ENCODE results near the gene MZT2A.
"Not testable (repeated sequence)": the region's sequence is repeated elsewhere in the genome, so short reads cannot be mapped to it uniquely, and the experiment has no call there.

DNA sequence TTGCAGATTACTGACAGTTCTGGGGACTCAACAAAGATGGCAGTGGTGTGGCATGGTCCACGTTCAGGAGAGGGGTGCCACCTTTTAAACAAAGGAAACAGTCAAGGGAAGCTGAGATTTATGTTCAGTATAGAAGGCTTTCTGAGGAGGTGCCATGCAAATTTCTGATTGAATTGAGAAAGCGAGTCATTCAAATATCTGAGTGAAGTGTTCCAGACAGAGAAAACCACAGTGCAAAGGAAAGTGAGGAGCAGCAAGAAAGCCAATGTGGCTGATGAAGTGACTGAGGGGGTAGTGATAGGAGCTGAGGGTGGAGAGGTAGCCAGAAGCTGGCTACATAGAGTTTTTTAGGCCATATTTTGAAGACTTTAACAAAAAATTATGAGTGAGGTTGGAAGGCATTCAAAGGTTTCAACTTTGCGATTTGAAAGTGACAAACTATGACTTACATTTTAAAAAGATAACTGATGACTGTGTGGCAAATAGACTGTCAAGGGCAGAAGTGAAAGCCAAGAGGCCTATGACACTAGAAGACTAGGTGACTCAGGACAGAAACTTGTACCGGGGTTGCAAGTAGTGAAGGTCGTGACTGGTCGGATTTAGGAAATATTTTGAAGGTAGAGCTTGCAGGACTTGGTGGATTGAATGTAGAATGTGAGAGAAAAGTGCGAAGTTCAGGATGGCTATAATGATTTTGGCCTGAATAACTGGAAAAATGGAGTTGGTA, 51.3 kb downstream of the MZT2A start:
- not testable (repeated sequence) for TF ChIP-seq YY1 (IDR thresholded peaks at IDR 0.05; ENCODE audit: insufficient read depth, insufficient read length); ZNF274 (IDR thresholded peaks at IDR 0.05; ENCODE audit: low read depth, low read length)
